ENCODE data around the gene GPD1. TPM values are rescaled to one million over a fixed set of nuclear protein-coding genes. Genes with fewer than 3 reads are reported as not detected.

The GPD1 gene
- total RNA-seq, 6 experiments from 2014 or later, result 43.6 to 210 (median 110) TPM

GRCh38 chr12:50061171-50061570 lies 42.6 kb upstream of the GPD1 start:
- H3K27ac ChIP-seq, result no peak overlapping the region
- DNase-seq, result no peak

GRCh38 chr12:50061946-50062686 lies 41.7 kb upstream of the GPD1 start:
- no peak for ATAC-seq
- Histone ChIP-seq H3K27me3 (no peaks in the 10 kb centered on the region), H3K4me3 (no peak overlapping the region), H3K9me3 (no peaks in the 10 kb centered on the region), H3K36me3 (no peaks in the 10 kb centered on the region), H3K27ac (no peak overlapping the region), H3K4me1 (peaks cover 0 to 3% (median 0%) of the 10 kb centered on the region in 4 donors)
- WGBS (ENCODE audit: insufficient coverage, low coverage, low lambda C conversion rate, missing lambda C conversion rate), result 33% methylated on average over 3 of the region's 6 CpGs
- intact Hi-C loops (cut with DNase I), result loop anchor here in 1 of 2 donors (10.0 kb wide), 1 partner anchor 187 kb away; no protein-coding TSS in a partner anchor
- peak in 1 of 3 donors; percentile 24 for DNase-seq
- no peak for TF ChIP-seq POLR2A (IDR thresholded peaks at IDR 0.05)
- TF ChIP-seq CTCF (IDR thresholded peaks at IDR 0.05), result no peak

More at GRCh38 chr12:50061171-50061570, 42.6 kb upstream of the GPD1 start:
- ATAC-seq, result peak in 2 of 4 donors; percentile 8 to 43
- WGBS (ENCODE audit: insufficient coverage, low coverage, low lambda C conversion rate, missing lambda C conversion rate), result 75% methylated on average over 2 of the region's 2 CpGs
- Histone ChIP-seq H3K9me3 (no peaks in the 10 kb centered on the region), H3K4me1 (peaks cover 0 to 7% (median 0%) of the 10 kb centered on the region in 4 donors), H3K36me3 (no peaks in the 10 kb centered on the region), H3K4me3 (no peak overlapping the region), H3K27me3 (no peaks in the 10 kb centered on the region)
- intact Hi-C loops (cut with DNase I), result loop anchor here in 1 of 2 donors (10.0 kb wide), 1 partner anchor 186 kb away; no protein-coding TSS in a partner anchor
- TF ChIP-seq CTCF (IDR thresholded peaks at IDR 0.05) (no peak), POLR2A (IDR thresholded peaks at IDR 0.05) (no peak)

- intact Hi-C loops (cut with DNase I), result loop anchor here in 1 of 2 donors (10.0 kb wide), 1 partner anchor 188 kb away; no protein-coding TSS in a partner anchor
- no peaks in the 10 kb centered on the region for H3K9me3 ChIP-seq
- ATAC-seq (no peak), DNase-seq (peak in 1 of 3 donors; percentile 22)
- H3K36me3 ChIP-seq, result no peaks in the 10 kb centered on the region
- no peaks in the 10 kb centered on the region for H3K27me3 ChIP-seq
- H3K4me3 ChIP-seq, result no peak overlapping the region
- TF ChIP-seq CTCF (IDR thresholded peaks at IDR 0.05), result no peak
- TF ChIP-seq POLR2A (IDR thresholded peaks at IDR 0.05), result no peak
- 47% methylated on average over 2 of the region's 5 CpGs for WGBS (ENCODE audit: insufficient coverage, low coverage, low lambda C conversion rate, missing lambda C conversion rate)
- no peaks in the 10 kb centered on the region for H3K4me1 ChIP-seq
- no peak overlapping the region for H3K27ac ChIP-seq
Measured at GRCh38 chr12:50062728-50063460, 40.9 kb upstream of the GPD1 start.

GRCh38 chr12:50065726-50066310 lies 38.0 kb upstream of the GPD1 start:
- WGBS (ENCODE audit: insufficient coverage, low coverage, low lambda C conversion rate, missing lambda C conversion rate), result 69% methylated on average over 2 of the region's 3 CpGs

More at GRCh38 chr12:50065726-50066310, 38.0 kb upstream of the GPD1 start:
- Histone ChIP-seq H3K4me3 (no peak overlapping the region), H3K27ac (no peak overlapping the region), H3K9me3 (no peaks in the 10 kb centered on the region), H3K36me3 (no peaks in the 10 kb centered on the region), H3K4me1 (no peaks in the 10 kb centered on the region), H3K27me3 (no peaks in the 10 kb centered on the region)
- intact Hi-C loops (cut with DNase I), result loop anchor here in 1 of 2 donors (10.0 kb wide), 1 partner anchor 191 kb away; no protein-coding TSS in a partner anchor
- DNase-seq (peak in 1 of 3 donors; percentile 16), ATAC-seq (no peak)
- TF ChIP-seq POLR2A (IDR thresholded peaks at IDR 0.05) (no peak), CTCF (IDR thresholded peaks at IDR 0.05) (no peak)

All from right lobe of liver (tissue), 6 donors.